Activated CD8-positive, alpha-beta memory T cell treated with anti-CD3 and anti-CD28 coated beads for 1 hour (primary cell): ENCODE data around the gene CNKSR1.
"Not testable (repeated sequence)": the region's sequence is repeated elsewhere in the genome, so short reads cannot be mapped to it uniquely, and the experiment has no call there.

ENCODE experiments used
- DNase-seq, 2 donors: peaks; one replicate each; pipeline ENCODE4 v3.0.0-alpha.2; 2020; ENCODE audit warnings: low read depth in 1 of 2; ENCODE audit errors: extremely low read depth in 1 of 2

The CNKSR1 gene

GRCh38 chr1:26225033-26225831 is 47.9 kb downstream of the CNKSR1 start:
- DNase-seq = peak in 1 of 2 donors; percentile 24

GRCh38 chr1:26230682-26231081 is 53.4 kb downstream of the CNKSR1 start:
- not testable (repeated sequence) for DNase-seq

GRCh38 chr1:26233903-26234643 is 56.8 kb downstream of the CNKSR1 start, which contains the start of gene CEP85:
Gene CEP85 (plus strand): TSS chr1:26234200. CDS start chr1:26239784, 5,584 bp downstream.
- DNase-seq = peak; percentile 97 to 99

- DNase-seq = no peak
Measured at GRCh38 chr1:26234644-26235370, 57.5 kb downstream of the CNKSR1 start.

- DNase-seq = no peak
Measured at GRCh38 chr1:26237230-26237966, 60.1 kb downstream of the CNKSR1 start.
